GM12801 (cell line): ENCODE results near the gene CUBN.

Experiments used
- CTCF ChIP-seq: IDR thresholded peaks from one replicate; pipeline ENCODE4 v1.5.1; 2011; ENCODE audit warnings: control low read depth; ENCODE audit not compliant: insufficient read length; ENCODE audit errors: extremely low read depth

CUBN gene

GRCh38 chr10:16865766-16866165 is 263.8 kb downstream of the CUBN start:
- TF ChIP-seq CTCF = no peak

- TF ChIP-seq CTCF = no peak
Observed at GRCh38 chr10:16863766-16864165, 265.8 kb downstream of the CUBN start.

- TF ChIP-seq CTCF = no peak
Observed at GRCh38 chr10:16857419-16857818, 272.2 kb downstream of the CUBN start.

GRCh38 chr10:16856567-16856966 is 273.0 kb downstream of the CUBN start:
- no peak for TF ChIP-seq CTCF

GRCh38 chr10:16856092-16856491 is 273.5 kb downstream of the CUBN start:
- no peak for TF ChIP-seq CTCF

- TF ChIP-seq CTCF = no peak
Observed at GRCh38 chr10:16854623-16855022, 275.0 kb downstream of the CUBN start.

GRCh38 chr10:16853809-16854208 is 275.8 kb downstream of the CUBN start:
- TF ChIP-seq CTCF = no peak

GRCh38 chr10:16853201-16853600 is 276.4 kb downstream of the CUBN start:
- no peak for TF ChIP-seq CTCF
